Sigmoid colon (tissue), 7 donors: ENCODE measurements around the gene KIF26B. TPM values are rescaled to one million over a fixed set of nuclear protein-coding genes. Genes with fewer than 3 reads are reported as not detected.

Experiments
- DNase-seq: peaks from one replicate; pipeline ENCODE4 v3.0.0-alpha.2; 2019
- H3K27ac ChIP-seq, 4 donors: fragments of 200-600 bp; sonication (generic); one replicate each; pipeline ENCODE4 v1.5.1; 2016 to 2019; ENCODE audit warnings: mild to moderate bottlenecking in 1 of 4
- H3K27me3 ChIP-seq, 3 donors: fragments of 200-600 bp; sonication (generic); one replicate each; pipeline ENCODE4 v1.5.1; 2019; ENCODE audit warnings: mild to moderate bottlenecking in 1 of 3
- H3K36me3 ChIP-seq, 4 donors: fragments of 200-600 bp; sonication (generic); one replicate each; pipeline ENCODE4 v1.5.1; 2016 to 2019
- H3K4me1 ChIP-seq, 4 donors: fragments of 200-600 bp; sonication (generic); one replicate each; pipeline ENCODE4 v1.5.1; 2017 to 2019
- H3K4me3 ChIP-seq, 4 donors: fragments of 200-600 bp; sonication (generic); one replicate each; pipeline ENCODE4 v1.5.1; 2017 to 2019; ENCODE audit warnings: mild to moderate bottlenecking in 2 of 4, moderate library complexity in 1 of 4
- H3K9me3 ChIP-seq, 4 donors: fragments of 200-600 bp in 3 of 4; sonication (generic) in 3 of 4; one replicate each; pipeline versions ENCODE4 v1.5.1 to v1.6.1; 2013 to 2019
- CTCF ChIP-seq, 4 experiments: fragments of 450-650 bp in 3 of 4; fragments of 200-600 bp in 1 of 4; IDR thresholded peaks; one replicate each; pipeline ENCODE4 v1.5.1; 2016 to 2019; ENCODE audit warnings: antibody characterized with exemption in 4 of 4, mild to moderate bottlenecking in 3 of 4, moderate library complexity in 2 of 4
- EP300 ChIP-seq, 4 donors: sonication (generic); formaldehyde crosslinking; IDR thresholded peaks; one replicate each; pipeline ENCODE4 v1.6.1; 2017; ENCODE audit warnings: antibody characterized with exemption in 4 of 4
- POLR2A ChIP-seq, 2 donors: fragments of 450-650 bp; IDR thresholded peaks; one replicate each; pipeline ENCODE4 v1.6.1; 2016; ENCODE audit warnings: antibody characterized with exemption in 2 of 2, mild to moderate bottlenecking in 2 of 2, moderate library complexity in 2 of 2
- POLR2AphosphoS5 ChIP-seq, 4 donors: sonication (generic); formaldehyde crosslinking; IDR thresholded peaks; one replicate each; pipeline ENCODE4 v1.6.1; 2017; ENCODE audit warnings: antibody characterized with exemption in 4 of 4
- WGBS, 2 donors: extraction: QIAGEN DNeasy Blood & Tissue Kit; methylation state at CpG; one replicate each; pipeline ENCODE4 v1.1.7; 2013; 5-methylcytosine and 5-hydroxymethylcytosine counted together
- intact Hi-C: fragments of 100-400 bp; cut with DNase I; formaldehyde crosslinking; loops from one replicate; pipeline ENCODE4 v1.15.1; 2023
- polyA plus RNA-seq, 3 donors: library from polyadenylated mRNA; stranded (reverse); fragments of 200-250 nt; gene quantifications; one replicate each; pipeline ENCODE4 v1.2.3, GENCODE V29; 2013
- total RNA-seq, 4 donors: library from RNA; depleted of rRNA; stranded (reverse); fragments of >200 nt; gene quantifications; one replicate each; pipeline ENCODE4 v1.1.0, GENCODE V29; 2016
- donor health status: healthy with polysubstance abuse.
- donor health status: Bipolar disorder and iron deficiency.
- donor health status: healthy.

The KIF26B gene
- total and polyA plus RNA-seq, 7 donors: under 0.01 to 5.5 (median 1.4) TPM; not detected in 1

- no peaks in the 10 kb centered on the region for H3K27me3 ChIP-seq
- no peak overlapping the region for H3K4me3 ChIP-seq
- TF ChIP-seq POLR2A (IDR thresholded peaks at IDR 0.05) (no peak), CTCF (IDR thresholded peaks at IDR 0.05) (no peak), POLR2AphosphoS5 (IDR thresholded peaks at IDR 0.05) (no peak), EP300 (IDR thresholded peaks at IDR 0.05) (no peak)
- no peaks in the 10 kb centered on the region for H3K36me3 ChIP-seq
- H3K4me1 ChIP-seq: no peaks in the 10 kb centered on the region
- 51 to 63% methylated on average over 6 of the region's 6 CpGs for WGBS, 2 donors
- DNase-seq: no peak
- intact Hi-C loops: no loop called here
- no peaks in the 10 kb centered on the region for H3K9me3 ChIP-seq
- no peak overlapping the region for H3K27ac ChIP-seq
Measured at GRCh38 chr1:245180496-245181157, 25.8 kb downstream of the KIF26B start.

GRCh38 chr1:245181158-245181517 lies 26.4 kb downstream of the KIF26B start:
- no peak for DNase-seq
- intact Hi-C loops: no loop called here
- no peak for TF ChIP-seq EP300 (IDR thresholded peaks at IDR 0.05)
- no peak for TF ChIP-seq POLR2AphosphoS5 (IDR thresholded peaks at IDR 0.05)
- no peak for TF ChIP-seq POLR2A (IDR thresholded peaks at IDR 0.05)
- TF ChIP-seq CTCF (IDR thresholded peaks at IDR 0.05): no peak
- no peaks in the 10 kb centered on the region for H3K9me3 ChIP-seq
- no peak overlapping the region for H3K27ac ChIP-seq
- no peak overlapping the region for H3K4me3 ChIP-seq
- H3K4me1 ChIP-seq: no peaks in the 10 kb centered on the region
- H3K27me3 ChIP-seq: no peaks in the 10 kb centered on the region
- no peaks in the 10 kb centered on the region for H3K36me3 ChIP-seq
- 77 to 79% methylated on average over 7 of the region's 7 CpGs for WGBS, 2 donors

- TF ChIP-seq POLR2AphosphoS5 (IDR thresholded peaks at IDR 0.05): no peak
- TF ChIP-seq EP300 (IDR thresholded peaks at IDR 0.05): no peak
- TF ChIP-seq CTCF (IDR thresholded peaks at IDR 0.05): no peak
- no peak for TF ChIP-seq POLR2A (IDR thresholded peaks at IDR 0.05)
- no peak for DNase-seq
- Histone ChIP-seq H3K27ac (no peak overlapping the region), H3K4me1 (no peaks in the 10 kb centered on the region), H3K4me3 (no peak overlapping the region), H3K9me3 (no peaks in the 10 kb centered on the region), H3K27me3 (no peaks in the 10 kb centered on the region), H3K36me3 (no peaks in the 10 kb centered on the region)
- intact Hi-C loops: no loop called here
- 88 to 94% methylated on average over 2 of the region's 2 CpGs for WGBS, 2 donors
Measured at GRCh38 chr1:245182028-245182427, 27.2 kb downstream of the KIF26B start.

GRCh38 chr1:245183429-245183828 lies 28.6 kb downstream of the KIF26B start:
- no peaks in the 10 kb centered on the region for H3K4me1 ChIP-seq
- no peak for DNase-seq
- no peaks in the 10 kb centered on the region for H3K9me3 ChIP-seq
- H3K27me3 ChIP-seq: no peaks in the 10 kb centered on the region
- H3K4me3 ChIP-seq: no peak overlapping the region
- WGBS, 2 donors: 72 to 75% methylated on average over 3 of the region's 3 CpGs
- intact Hi-C loops: no loop called here
- TF ChIP-seq CTCF (IDR thresholded peaks at IDR 0.05) (no peak), POLR2AphosphoS5 (IDR thresholded peaks at IDR 0.05) (no peak), POLR2A (IDR thresholded peaks at IDR 0.05) (no peak), EP300 (IDR thresholded peaks at IDR 0.05) (no peak)
- H3K27ac ChIP-seq: no peak overlapping the region
- H3K36me3 ChIP-seq: no peaks in the 10 kb centered on the region

GRCh38 chr1:245184779-245185178 lies 30.0 kb downstream of the KIF26B start:
- H3K9me3 ChIP-seq: no peaks in the 10 kb centered on the region
- DNase-seq: no peak
- no peaks in the 10 kb centered on the region for H3K27me3 ChIP-seq
- TF ChIP-seq POLR2AphosphoS5 (IDR thresholded peaks at IDR 0.05) (no peak), EP300 (IDR thresholded peaks at IDR 0.05) (no peak), CTCF (IDR thresholded peaks at IDR 0.05) (no peak), POLR2A (IDR thresholded peaks at IDR 0.05) (no peak)
- no peaks in the 10 kb centered on the region for H3K36me3 ChIP-seq
- intact Hi-C loops: no loop called here
- no peaks in the 10 kb centered on the region for H3K4me1 ChIP-seq
- H3K4me3 ChIP-seq: no peak overlapping the region
- WGBS, 2 donors: 47 to 75% methylated on average over 4 of the region's 4 CpGs
- H3K27ac ChIP-seq: no peak overlapping the region
